T-helper 2 cell treated with Interferon-gamma antibody and Interleukin-4, amounts not matched to agents 100 ng/mL and 5 ng/mL, for 36 hours (primary cell): ENCODE results near the gene IER5L. TPM values are rescaled to one million over a fixed set of nuclear protein-coding genes. Genes with fewer than 3 reads are reported as not detected.

Experiments
- total RNA-seq: library from RNA; stranded (reverse); gene quantifications from 2 replicates; pipeline ENCODE4 v1.2.3, GENCODE V29; 2022

IER5L gene
- total RNA-seq, 1 donor from 2014 or later: 4.5 TPM

Other genes starting within 250 kb of the IER5L start
- gene DOLK, start 230.7 kb downstream of the IER5L start, total RNA-seq: 10.2 and 10.8 TPM in 2 replicates
- 103 and 109 TPM in 2 replicates for gene NUP188, start 230.6 kb downstream of the IER5L start, total RNA-seq
- 92.2 and 94.1 TPM in 2 replicates for gene SH3GLB2, start 149.9 kb downstream of the IER5L start, total RNA-seq
- 39.3 and 42.2 TPM in 2 replicates for gene MIGA2, start 141.6 kb downstream of the IER5L start, total RNA-seq
- gene DOLPP1, start 97.2 kb downstream of the IER5L start, total RNA-seq: 20.3 and 23.6 TPM in 2 replicates
- gene CRAT, start 67.5 kb downstream of the IER5L start, total RNA-seq: 13.6 and 14.0 TPM in 2 replicates
- gene PTPA, start 66.8 kb downstream of the IER5L start, total RNA-seq: 105 and 107 TPM in 2 replicates